IMR-90 (cell line): ENCODE results near the gene RFX1. TPM values are rescaled to one million over a fixed set of nuclear protein-coding genes. Genes with fewer than 3 reads are reported as not detected.

ENCODE experiments used
- ATAC-seq: fragments of 200-7000 bp; cut with Tn5 transposase; 2 replicates; pipeline ENCODE4 v1.9.1; 2020; ENCODE audit warnings: low read depth, mild to moderate bottlenecking, moderate library complexity
- BruUV-seq: library from RNA; stranded (reverse); fragments of 400-500 nt; replicated peaks from 2 replicates; lab custom pipeline; 2021; lab: Mats Ljungman, UMichigan
- CTCF ChIA-PET: fragments of 300-600 bp; formaldehyde crosslinking; extraction: SDS; loops from one replicate; lab custom pipeline; 2021; ENCODE audit warnings: antibody characterized with exemption; lab: Yijun Ruan, JAX
- POLR2A ChIA-PET: fragments of 300-600 bp; sonication (Branson Sonifier 250); formaldehyde crosslinking; loops from one replicate; lab custom pipeline; 2022; ENCODE audit warnings: antibody characterized with exemption; ENCODE audit not compliant: unreplicated experiment; lab: Charles Lee
- DNase-seq: peaks from one replicate; pipeline ENCODE4 v3.0.0; 2013
- H2AFZ ChIP-seq: replicated peaks from 2 replicates; pipeline ENCODE3; 2013; ENCODE audit warnings: low read length, mild to moderate bottlenecking; ENCODE audit not compliant: poor library complexity
- H2AK5ac ChIP-seq: 2 replicates; pipeline ENCODE4 v1.6.1; 2013; ENCODE audit warnings: low read depth, low read length, inconsistent platforms
- H2AK9ac ChIP-seq: replicated peaks from 2 replicates; pipeline ENCODE3; 2013; ENCODE audit warnings: mild to moderate bottlenecking, low read depth, low read length, moderate library complexity; ENCODE audit not compliant: poor library complexity
- H2BK120ac ChIP-seq: 2 replicates; pipeline ENCODE4 v1.6.1; 2013; ENCODE audit warnings: low read depth, low read length, inconsistent platforms
- H2BK15ac ChIP-seq: 3 replicates; pipeline ENCODE4 v1.6.1; 2013; ENCODE audit warnings: low read depth, low read length, inconsistent platforms
- H2BK20ac ChIP-seq: 2 replicates; pipeline ENCODE4 v1.6.1; 2013; ENCODE audit warnings: low read depth, mild to moderate bottlenecking, inconsistent platforms, low read length, moderate library complexity
- H2BK5ac ChIP-seq: 2 replicates; pipeline ENCODE4 v1.6.1; 2013; ENCODE audit warnings: mild to moderate bottlenecking, low read depth, low read length, inconsistent platforms; ENCODE audit not compliant: poor library complexity, severe bottlenecking
- H3K14ac ChIP-seq: replicated peaks from 2 replicates; pipeline ENCODE4 v1.6.1; 2013; ENCODE audit warnings: low read depth, low read length, inconsistent platforms
- H3K18ac ChIP-seq: 2 replicates; pipeline ENCODE4 v1.6.1; 2013; ENCODE audit warnings: low read depth, low read length, control low read depth
- H3K23ac ChIP-seq: 2 replicates; pipeline ENCODE4 v1.6.1; 2013; ENCODE audit warnings: low read depth, low read length, inconsistent platforms
- H3K27ac ChIP-seq: 2 replicates; pipeline ENCODE4 v1.5.1; 2013; ENCODE audit warnings: mild to moderate bottlenecking, control low read depth, low read length; ENCODE audit not compliant: insufficient read depth
- H3K27me3 ChIP-seq: 2 replicates; pipeline ENCODE4 v1.6.1; 2013; ENCODE audit warnings: low read length; ENCODE audit not compliant: control insufficient read depth, insufficient read depth
- H3K36me3 ChIP-seq: 2 replicates; pipeline ENCODE4 v1.6.1; 2013; ENCODE audit warnings: low read length, mixed read lengths; ENCODE audit not compliant: control insufficient read depth, insufficient read depth
- H3K4ac ChIP-seq: 2 replicates; pipeline ENCODE4 v1.6.1; 2013; ENCODE audit warnings: low read depth, low read length, inconsistent platforms
- H3K4me1 ChIP-seq: 2 replicates; pipeline ENCODE4 v1.6.1; 2013; ENCODE audit warnings: low read length, mixed read lengths; ENCODE audit not compliant: control insufficient read depth, insufficient read depth
- H3K4me2 ChIP-seq: 2 replicates; pipeline ENCODE4 v1.6.1; 2013; ENCODE audit warnings: low read depth, mild to moderate bottlenecking, control low read depth, low read length, moderate library complexity
- H3K4me3 ChIP-seq: 2 replicates; pipeline ENCODE4 v1.5.1; 2013; ENCODE audit warnings: low read depth, mild to moderate bottlenecking, control low read depth, low read length, moderate library complexity; ENCODE audit not compliant: insufficient read depth
- H3K56ac ChIP-seq: 2 replicates; pipeline ENCODE4 v1.6.1; 2013; ENCODE audit warnings: low read length, inconsistent platforms; ENCODE audit not compliant: insufficient read depth; ENCODE audit errors: extremely low read depth
- H3K79me1 ChIP-seq, 2 experiments: 2 replicates each; pipeline ENCODE4 v1.6.1; 2013; ENCODE audit warnings: low read length in 2 of 2, inconsistent platforms in 1 of 2, low read depth in 1 of 2
- H3K9ac ChIP-seq: 2 replicates; pipeline ENCODE4 v1.6.1; 2013; ENCODE audit warnings: low read depth, low read length, control low read depth
- H3K9me1 ChIP-seq: 2 replicates; pipeline ENCODE4 v1.6.1; 2013; ENCODE audit warnings: low read length, inconsistent platforms; ENCODE audit not compliant: insufficient read depth
- H3K9me3 ChIP-seq: 2 replicates; pipeline ENCODE4 v1.6.1; 2013; ENCODE audit warnings: low read length; ENCODE audit not compliant: control insufficient read depth, insufficient read depth
- H4K20me1 ChIP-seq: 2 replicates; pipeline ENCODE4 v1.6.1; 2013; ENCODE audit warnings: low read length, inconsistent platforms; ENCODE audit not compliant: insufficient read depth
- H4K5ac ChIP-seq: 2 replicates; pipeline ENCODE4 v1.6.1; 2013; ENCODE audit warnings: mild to moderate bottlenecking, low read depth, low read length, control low read depth
- H4K8ac ChIP-seq, 2 experiments: 2 replicates each; pipeline ENCODE4 v1.6.1; 2013; ENCODE audit warnings: low read depth in 2 of 2, low read length in 2 of 2, control low read depth in 1 of 2, inconsistent platforms in 1 of 2
- H4K91ac ChIP-seq: 2 replicates; pipeline ENCODE4 v1.6.1; 2013; ENCODE audit warnings: low read depth, low read length, inconsistent platforms; ENCODE audit not compliant: insufficient read depth
- MAFK ChIP-seq: IDR thresholded peaks from 2 replicates; pipeline ENCODE4 v1.6.1; 2012; ENCODE audit warnings: low read depth, low read length, improper control_type of control experiment
- MXI1 ChIP-seq: IDR thresholded peaks from 2 replicates; pipeline ENCODE4 v1.6.1; 2012; ENCODE audit warnings: low read depth, mild to moderate bottlenecking, low read length, moderate library complexity, borderline replicate concordance
- NFE2L2 ChIP-seq: fragments of 150-350 bp; IDR thresholded peaks from 2 replicates; pipeline ENCODE4 v1.6.1; 2016; ENCODE audit warnings: low read depth, mild to moderate bottlenecking, low read length
- POLR2A ChIP-seq: IDR thresholded peaks from 2 replicates; pipeline ENCODE4 v1.6.1; 2012; ENCODE audit warnings: mild to moderate bottlenecking, low read depth, low read length
- WGBS, 2 experiments: methylation state at CpG; one replicate each; pipeline versions ENCODE4 v1.1.5 to v1.1.7; 2013; ENCODE audit warnings: missing lambda C conversion rate in 2 of 2; ENCODE audit not compliant: insufficient read length in 1 of 2; ENCODE audit errors: extremely low coverage in 2 of 2; 5-methylcytosine and 5-hydroxymethylcytosine counted together
- dilution Hi-C: fragments of 300-500 bp; cut with HindIII; formaldehyde crosslinking; loops from one replicate; pipeline ENCODE4 v1.14.3; 2018; ENCODE audit warnings: low sequenced_read_pairs; ENCODE audit not compliant: unreplicated experiment
- in situ Hi-C: fragments of 300-500 bp; cut with MboI; formaldehyde crosslinking; loops from 3 replicates; pipeline ENCODE4 v1.14.3; 2019; ENCODE audit warnings: low sequenced_read_pairs, inconsistent platforms, mixed read lengths
- intact Hi-C: fragments of 100-400 bp; cut with micrococcal nuclease; formaldehyde crosslinking; loops from 2 replicates; pipeline ENCODE4 v1.10.0; 2022
- polyA plus RNA-seq, 3 experiments: library from polyadenylated mRNA; depleted of rRNA; stranded (reverse); fragments of >200 nt; gene quantifications; 2 replicates each; pipeline ENCODE4 v1.2.3, GENCODE V29; 2012; ENCODE audit warnings: low replicate concordance in 1 of 3
- total RNA-seq: library from RNA; depleted of rRNA; stranded (reverse); fragments of >200 nt; gene quantifications from 2 replicates; pipeline ENCODE4 v1.2.3, GENCODE V29; 2012

RFX1 gene
- total and polyA plus RNA-seq, 2 of the 4 experiments (the other 2 are of a cell fraction) = 0.36 to 3.1 TPM

GRCh38 chr19:13926010-13926409 is 80.1 kb downstream of the RFX1 start:
- ChIA-PET POLR2A (no interaction called here), CTCF (no interaction called here)
- no peaks in the 10 kb centered on the region for H3K27me3 ChIP-seq
- no peak overlapping the region for H2BK20ac ChIP-seq
- no peak overlapping the region for H4K5ac ChIP-seq
- H2AK9ac ChIP-seq = no peak overlapping the region
- ATAC-seq (no peak), DNase-seq (no peak)
- intact Hi-C loops (no loop called here), in situ Hi-C loops (no loop called here), dilution Hi-C loops (no loop called here)
- no peak overlapping the region for H3K14ac ChIP-seq
- H2BK5ac ChIP-seq = no peak overlapping the region
- no peak overlapping the region for H3K23ac ChIP-seq
- no peak overlapping the region for H3K56ac ChIP-seq
- no peak overlapping the region for H3K4ac ChIP-seq
- H2BK120ac ChIP-seq = no peak overlapping the region
- H3K4me1 ChIP-seq = no peaks in the 10 kb centered on the region
- H3K9me3 ChIP-seq = no peaks in the 10 kb centered on the region
- H3K18ac ChIP-seq = no peak overlapping the region
- H3K9me1 ChIP-seq = no peaks in the 10 kb centered on the region
- TF ChIP-seq NFE2L2 (no peak), MAFK (no peak), POLR2A (no peak), MXI1 (no peak)
- no peak overlapping the region for H2AFZ ChIP-seq
- H3K79me1 ChIP-seq = no peaks in the 10 kb centered on the region
- no peak overlapping the region for H3K4me2 ChIP-seq
- H3K27ac ChIP-seq = no peak overlapping the region
- H4K20me1 ChIP-seq = no peaks in the 10 kb centered on the region
- no CpG with 5 or more reads among the region's 4 CpGs for WGBS, 2 experiments
- no peak overlapping the region for H2BK15ac ChIP-seq
- no TSS peak for BruUV-seq
- H4K91ac ChIP-seq = no peak overlapping the region
- no peak overlapping the region for H4K8ac ChIP-seq
- H3K9ac ChIP-seq = no peak overlapping the region
- H3K4me3 ChIP-seq = no peak overlapping the region
- H3K36me3 ChIP-seq = peaks cover 51% of the 10 kb centered on the region
- H2AK5ac ChIP-seq = no peak overlapping the region
